Suprapubic skin (tissue), 4 donors: Measurements from ENCODE around the gene LRRC8C. TPM values are rescaled to one million over a fixed set of nuclear protein-coding genes. Genes with fewer than 3 reads are reported as not detected.

Experiments used
- DNase-seq, 2 donors: peaks; one replicate each; pipeline ENCODE4 v3.0.0-alpha.2; 2019; ENCODE audit warnings: low spot score in 2 of 2
- H3K27ac ChIP-seq: fragments of 200-600 bp; sonication (generic); one replicate; pipeline ENCODE4 v1.5.1; 2019
- H3K27me3 ChIP-seq: fragments of 200-600 bp; sonication (generic); one replicate; pipeline ENCODE4 v1.5.1; 2019
- H3K36me3 ChIP-seq: fragments of 200-600 bp; sonication (generic); one replicate; pipeline ENCODE4 v1.5.1; 2019
- H3K4me1 ChIP-seq: fragments of 200-600 bp; sonication (generic); one replicate; pipeline ENCODE4 v1.5.1; 2019
- H3K4me3 ChIP-seq: fragments of 200-600 bp; sonication (generic); one replicate; pipeline ENCODE4 v1.5.1; 2019; ENCODE audit warnings: mild to moderate bottlenecking
- H3K9me3 ChIP-seq: fragments of 200-600 bp; sonication (generic); one replicate; pipeline ENCODE4 v1.5.1; 2019
- EP300 ChIP-seq: sonication (generic); formaldehyde crosslinking; IDR thresholded peaks from one replicate; pipeline ENCODE4 v1.6.1; 2017; ENCODE audit warnings: antibody characterized with exemption
- POLR2A ChIP-seq, 2 donors: fragments of 450-650 bp; IDR thresholded peaks; one replicate each; pipeline ENCODE4 v1.6.1; 2017; ENCODE audit warnings: antibody characterized with exemption in 2 of 2, mild to moderate bottlenecking in 2 of 2, moderate library complexity in 2 of 2
- POLR2AphosphoS5 ChIP-seq, 3 donors: sonication (generic); formaldehyde crosslinking; IDR thresholded peaks; one replicate each; pipeline ENCODE4 v1.6.1; 2017; ENCODE audit warnings: antibody characterized with exemption in 3 of 3
- WGBS: methylation state at CpG from one replicate; pipeline ENCODE4 v1.1.5; 2018; 5-methylcytosine and 5-hydroxymethylcytosine counted together
- total RNA-seq, 4 donors: library from RNA; depleted of rRNA; stranded (reverse); fragments of >200 nt; gene quantifications; one replicate each; pipeline ENCODE4 v1.1.0, GENCODE V29; 2016
- TF ChIP-seq, protein P1 (sequence below), 2 donors: fragments of 200-600 bp in 1 of 2; fragments of 450-650 bp in 1 of 2; sonication (generic) in 1 of 2; IDR thresholded peaks; one replicate each; pipeline ENCODE4 v1.5.1; 2016 to 2019; ENCODE audit warnings: antibody characterized with exemption in 2 of 2, mild to moderate bottlenecking in 1 of 2, moderate library complexity in 1 of 2

The LRRC8C gene
- total RNA-seq, 4 donors from 2014 or later, result 6.2 to 10.4 (median 9.1) TPM

DNA sequence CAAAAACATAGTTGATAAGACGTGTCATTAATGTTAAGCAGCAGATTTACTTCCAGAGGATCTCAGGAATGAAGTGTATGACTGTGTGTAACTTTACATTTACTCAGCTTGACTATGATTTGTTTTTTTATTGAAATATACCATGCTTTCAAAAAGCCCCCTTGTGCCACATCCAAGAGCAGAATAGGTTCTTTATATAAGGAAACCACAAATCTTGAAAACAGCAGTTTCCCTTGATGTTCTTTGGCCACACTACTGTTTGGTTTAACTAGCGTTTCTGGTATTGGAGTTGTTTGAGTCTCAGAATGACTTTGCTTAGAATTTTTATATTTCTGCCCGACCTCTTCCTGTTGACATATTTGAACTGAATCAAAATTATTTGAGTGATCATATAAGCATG lies 25.0 kb downstream of the LRRC8C start:
- no peaks in the 10 kb centered on the region for H3K36me3 ChIP-seq
- TF ChIP-seq EP300 (no peak), POLR2AphosphoS5 (IDR thresholded peaks at IDR 0.05) (no peak), POLR2A (IDR thresholded peaks at IDR 0.05) (no peak)
- TF ChIP-seq, protein P1, sequence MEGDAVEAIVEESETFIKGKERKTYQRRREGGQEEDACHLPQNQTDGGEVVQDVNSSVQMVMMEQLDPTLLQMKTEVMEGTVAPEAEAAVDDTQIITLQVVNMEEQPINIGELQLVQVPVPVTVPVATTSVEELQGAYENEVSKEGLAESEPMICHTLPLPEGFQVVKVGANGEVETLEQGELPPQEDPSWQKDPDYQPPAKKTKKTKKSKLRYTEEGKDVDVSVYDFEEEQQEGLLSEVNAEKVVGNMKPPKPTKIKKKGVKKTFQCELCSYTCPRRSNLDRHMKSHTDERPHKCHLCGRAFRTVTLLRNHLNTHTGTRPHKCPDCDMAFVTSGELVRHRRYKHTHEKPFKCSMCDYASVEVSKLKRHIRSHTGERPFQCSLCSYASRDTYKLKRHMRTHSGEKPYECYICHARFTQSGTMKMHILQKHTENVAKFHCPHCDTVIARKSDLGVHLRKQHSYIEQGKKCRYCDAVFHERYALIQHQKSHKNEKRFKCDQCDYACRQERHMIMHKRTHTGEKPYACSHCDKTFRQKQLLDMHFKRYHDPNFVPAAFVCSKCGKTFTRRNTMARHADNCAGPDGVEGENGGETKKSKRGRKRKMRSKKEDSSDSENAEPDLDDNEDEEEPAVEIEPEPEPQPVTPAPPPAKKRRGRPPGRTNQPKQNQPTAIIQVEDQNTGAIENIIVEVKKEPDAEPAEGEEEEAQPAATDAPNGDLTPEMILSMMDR (IDR thresholded peaks at IDR 0.05), result no peak
- no peak overlapping the region for H3K4me3 ChIP-seq
- peaks cover 20% of the 10 kb centered on the region for H3K4me1 ChIP-seq
- no peaks in the 10 kb centered on the region for H3K9me3 ChIP-seq
- 46% methylated on average over 3 of the region's 3 CpGs for WGBS
- no peaks in the 10 kb centered on the region for H3K27me3 ChIP-seq
- DNase-seq, result no peak
- no peak overlapping the region for H3K27ac ChIP-seq

DNA sequence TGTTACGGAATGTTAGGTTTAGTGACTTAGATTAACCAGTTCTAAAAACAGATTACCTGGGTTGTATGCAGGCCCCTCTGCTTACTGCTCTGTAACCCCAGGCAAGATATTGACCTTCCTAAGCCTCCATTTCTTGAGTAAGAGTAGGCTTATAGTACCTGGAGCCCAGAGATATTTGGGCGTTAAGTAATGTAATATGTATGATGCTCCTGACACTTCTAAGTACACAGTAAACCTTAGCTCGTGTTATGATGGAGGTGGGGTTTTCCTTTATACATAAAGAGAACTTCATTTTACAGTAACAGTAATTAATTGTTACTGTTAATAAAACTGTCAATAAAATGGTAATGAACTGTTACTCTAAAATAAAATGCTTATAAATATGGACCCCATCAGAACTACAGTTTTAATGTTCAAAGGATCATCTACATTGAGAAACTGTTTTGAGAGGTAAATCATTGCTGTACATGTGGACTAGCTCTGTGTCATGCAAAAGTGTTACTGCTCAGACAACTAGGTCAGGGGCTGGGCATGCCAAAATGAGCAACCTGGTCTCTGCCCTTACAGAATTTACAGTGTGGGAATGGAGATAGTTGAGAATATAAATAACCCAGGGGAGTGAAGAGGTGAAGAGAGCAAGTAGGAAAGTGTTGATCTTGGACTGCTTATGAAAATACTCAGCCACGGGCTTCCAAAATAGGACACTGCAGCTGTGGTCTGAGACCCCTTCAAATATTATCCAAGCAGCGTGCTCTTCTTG lies 26.6 kb downstream of the LRRC8C start:
- Histone ChIP-seq H3K4me3 (no peak overlapping the region), H3K27me3 (no peaks in the 10 kb centered on the region), H3K4me1 (peaks cover 20% of the 10 kb centered on the region), H3K36me3 (no peaks in the 10 kb centered on the region), H3K27ac (no peak overlapping the region), H3K9me3 (peaks cover 2% of the 10 kb centered on the region)
- DNase-seq, result no peak
- TF ChIP-seq EP300, result no peak
- TF ChIP-seq, protein P1 (IDR thresholded peaks at IDR 0.05), result no peak
- TF ChIP-seq POLR2A (IDR thresholded peaks at IDR 0.05), result no peak
- TF ChIP-seq POLR2AphosphoS5 (IDR thresholded peaks at IDR 0.05), result no peak
- whole genome bisulfite sequencing, result 73% methylated on average over 5 of the region's 5 CpGs

DNA sequence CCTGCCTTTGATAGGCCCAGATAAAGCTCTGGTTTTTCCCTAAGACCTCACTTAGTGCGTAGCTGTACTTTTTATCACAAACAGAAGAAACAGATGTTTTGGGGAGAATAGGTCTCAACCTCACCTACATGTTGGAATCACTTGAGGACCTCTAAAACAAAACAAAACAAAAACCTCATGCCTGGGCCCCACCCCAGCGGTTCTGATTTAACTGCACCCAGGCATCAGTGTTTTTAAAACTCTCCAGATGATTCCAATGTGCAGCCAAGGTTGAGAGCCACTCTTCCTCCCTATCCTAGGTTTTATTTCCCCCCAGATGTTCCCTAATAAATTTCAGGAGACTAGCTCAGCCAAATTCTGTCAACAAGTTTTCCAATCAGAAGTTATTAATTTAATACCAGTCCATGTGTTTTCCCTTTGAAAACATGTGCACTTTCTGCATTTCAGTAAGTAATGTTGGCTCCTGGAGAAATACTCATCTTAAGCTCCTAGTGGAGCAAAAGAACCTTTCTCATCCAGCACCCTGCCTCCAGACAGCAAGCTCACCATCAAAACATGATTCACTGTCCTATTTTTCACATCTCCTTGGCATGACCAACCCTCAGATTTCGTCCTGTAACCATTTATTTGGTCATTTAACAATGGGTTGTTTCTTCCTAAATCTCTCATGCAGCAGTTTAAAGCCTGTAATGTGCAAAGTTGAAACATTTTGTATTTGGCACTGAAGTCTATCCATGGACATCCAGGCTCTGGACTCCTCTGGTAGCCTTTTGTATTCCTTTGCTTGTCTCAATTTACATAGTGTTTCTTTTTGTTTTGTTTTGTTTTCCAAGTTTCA lies 27.5 kb downstream of the LRRC8C start:
- no peak for DNase-seq
- Histone ChIP-seq H3K27ac (no peak overlapping the region), H3K4me3 (no peak overlapping the region), H3K4me1 (peaks cover 20% of the 10 kb centered on the region), H3K36me3 (no peaks in the 10 kb centered on the region), H3K27me3 (no peaks in the 10 kb centered on the region), H3K9me3 (peaks cover 2% of the 10 kb centered on the region)
- TF ChIP-seq EP300 (no peak), POLR2A (IDR thresholded peaks at IDR 0.05) (no peak), POLR2AphosphoS5 (IDR thresholded peaks at IDR 0.05) (no peak)
- TF ChIP-seq, protein P1 (IDR thresholded peaks at IDR 0.05), result no peak
- WGBS, result 60% methylated on average over 3 of the region's 3 CpGs

DNA sequence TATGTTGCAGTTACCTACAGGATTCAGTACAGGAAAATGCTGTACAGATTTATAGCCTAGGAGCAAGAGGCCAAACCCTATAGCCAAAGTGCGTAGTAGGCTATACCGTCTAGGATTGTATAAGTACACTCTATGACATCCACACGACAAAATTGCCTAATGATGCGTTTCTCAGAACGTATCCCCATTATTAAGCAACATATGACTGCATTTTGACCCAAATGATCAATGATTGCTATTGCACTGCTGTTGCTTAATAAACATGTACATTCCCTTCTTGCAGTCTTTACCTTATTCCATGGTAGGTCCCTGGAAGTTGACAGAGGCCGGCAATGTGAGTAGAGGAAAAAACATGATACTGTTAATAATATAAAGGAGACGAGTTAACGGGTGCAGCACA lies 33.0 kb downstream of the LRRC8C start:
- no peaks in the 10 kb centered on the region for H3K27me3 ChIP-seq
- H3K9me3 ChIP-seq, result peaks cover 2% of the 10 kb centered on the region
- 96% methylated on average over 8 of the region's 8 CpGs for WGBS
- TF ChIP-seq POLR2A (IDR thresholded peaks at IDR 0.05) (no peak), EP300 (no peak), POLR2AphosphoS5 (IDR thresholded peaks at IDR 0.05) (no peak)
- TF ChIP-seq, protein P1 (IDR thresholded peaks at IDR 0.05), result no peak
- no peaks in the 10 kb centered on the region for H3K36me3 ChIP-seq
- H3K4me3 ChIP-seq, result no peak overlapping the region
- DNase-seq, result no peak
- no peak overlapping the region for H3K27ac ChIP-seq
- H3K4me1 ChIP-seq, result peaks cover 5% of the 10 kb centered on the region

DNA sequence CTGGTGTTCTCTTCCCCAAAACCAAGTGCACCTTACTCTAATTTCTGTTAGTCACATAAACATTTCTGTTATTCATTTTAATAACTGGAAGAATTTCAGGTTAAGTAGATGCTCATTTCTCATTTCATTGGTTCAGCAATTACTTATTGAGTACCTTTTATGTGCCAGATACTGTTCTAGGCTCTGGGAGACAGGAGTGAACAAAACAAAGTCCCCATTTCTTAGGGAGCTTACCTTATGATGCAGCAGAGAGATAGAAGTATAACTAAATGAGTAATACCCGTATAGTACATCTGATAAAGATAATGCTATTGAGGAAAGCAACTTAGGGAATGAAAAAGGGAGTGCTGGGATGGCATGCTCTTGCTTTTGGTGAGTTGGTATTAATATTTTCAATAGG lies 33.7 kb downstream of the LRRC8C start:
- 71% methylated on average over 1 of the region's 1 CpG for WGBS
- no peak for DNase-seq
- Histone ChIP-seq H3K36me3 (no peaks in the 10 kb centered on the region), H3K9me3 (peaks cover 2% of the 10 kb centered on the region), H3K27me3 (no peaks in the 10 kb centered on the region), H3K27ac (no peak overlapping the region), H3K4me1 (peaks cover under 1% of the 10 kb centered on the region), H3K4me3 (no peak overlapping the region)
- TF ChIP-seq EP300 (no peak), POLR2A (IDR thresholded peaks at IDR 0.05) (no peak), POLR2AphosphoS5 (IDR thresholded peaks at IDR 0.05) (no peak)
- TF ChIP-seq, protein P1 (IDR thresholded peaks at IDR 0.05), result no peak
